Left lung (tissue), 10 donors: ENCODE results near the gene NAV2. TPM values are rescaled to one million over a fixed set of nuclear protein-coding genes. Genes with fewer than 3 reads are reported as not detected.
A peak's percentile ranks its signal among the peaks of the same experiment; 100 is the strongest.

ENCODE experiments used
- ATAC-seq: fragments of 200-7000 bp; cut with Tn5 transposase; one replicate; pipeline ENCODE4 v1.9.1; 2020; ENCODE audit warnings: moderate library complexity
- DNase-seq, 4 donors: peaks; one replicate each; pipeline ENCODE4 v3.0.0-alpha.2; 2013 to 2020
- H3K27ac ChIP-seq, 2 donors: fragments of 200-600 bp; sonication (generic) in 1 of 2; one replicate each; pipeline versions ENCODE4 v1.5.0 to v1.8.0; 2020 to 2021
- H3K27me3 ChIP-seq, 2 donors: fragments of 200-600 bp; sonication (generic) in 1 of 2; one replicate each; pipeline versions ENCODE4 v1.5.0 to v1.8.0; 2020 to 2021
- H3K36me3 ChIP-seq, 2 donors: fragments of 200-600 bp; sonication (generic) in 1 of 2; one replicate each; pipeline versions ENCODE4 v1.5.0 to v1.8.0; 2020 to 2021
- H3K4me1 ChIP-seq, 2 donors: fragments of 200-600 bp; one replicate each; pipeline ENCODE4 v1.8.0; 2021
- H3K4me3 ChIP-seq, 2 donors: fragments of 200-600 bp; sonication (generic) in 1 of 2; one replicate each; pipeline versions ENCODE4 v1.5.0 to v1.8.0; 2020 to 2021; ENCODE audit warnings: mild to moderate bottlenecking in 1 of 2
- H3K9me3 ChIP-seq, 2 donors: fragments of 200-600 bp; sonication (generic) in 1 of 2; one replicate each; pipeline versions ENCODE4 v1.5.0 to v1.8.0; 2020 to 2021
- intact Hi-C, 2 donors: fragments of 100-400 bp; cut with DNase I; formaldehyde crosslinking; loops; one replicate each; pipeline versions ENCODE4 v1.11.2 to v1.14.2; 2022
- polyA plus RNA-seq, 6 donors: library from polyadenylated mRNA; unstranded; fragments of 120-200 nt; gene quantifications; one replicate each; pipeline ENCODE4 v1.2.1, GENCODE V29; 2013; ENCODE audit not compliant: insufficient read length in 6 of 6
- total RNA-seq, 2 donors: library from RNA; stranded (reverse); fragmentation: NEBNext Ultra II Directional; extraction: Animal tissue kit (Norgen Biotek cat#: 25700); gene quantifications; one replicate each; pipeline ENCODE4 v1.2.1, GENCODE V29; 2021
- TF ChIP-seq, protein P1 (sequence below), 2 donors: fragments of 200-600 bp; sonication (generic) in 1 of 2; IDR thresholded peaks; one replicate each; pipeline versions ENCODE4 v1.5.0 to v1.8.0; 2021; ENCODE audit warnings: antibody characterized with exemption in 2 of 2
- donor health status: DM: no; HTN: yes; CAD: no.
- donor health status: DM: no; HTN: no; CAD: no.

Gene NAV2
- total and polyA plus RNA-seq, 8 donors: 18.0 to 59.9 (median 23.1) TPM

- no peaks in the 10 kb centered on the region for H3K9me3 ChIP-seq
- H3K4me3 ChIP-seq: no peak overlapping the region
- ATAC-seq (no peak), DNase-seq (no peak)
- no peaks in the 10 kb centered on the region for H3K27me3 ChIP-seq
- intact Hi-C loops: no loop called here
- peaks cover 0 to 12% of the 10 kb centered on the region in 2 donors for H3K4me1 ChIP-seq
- TF ChIP-seq, protein P1, sequence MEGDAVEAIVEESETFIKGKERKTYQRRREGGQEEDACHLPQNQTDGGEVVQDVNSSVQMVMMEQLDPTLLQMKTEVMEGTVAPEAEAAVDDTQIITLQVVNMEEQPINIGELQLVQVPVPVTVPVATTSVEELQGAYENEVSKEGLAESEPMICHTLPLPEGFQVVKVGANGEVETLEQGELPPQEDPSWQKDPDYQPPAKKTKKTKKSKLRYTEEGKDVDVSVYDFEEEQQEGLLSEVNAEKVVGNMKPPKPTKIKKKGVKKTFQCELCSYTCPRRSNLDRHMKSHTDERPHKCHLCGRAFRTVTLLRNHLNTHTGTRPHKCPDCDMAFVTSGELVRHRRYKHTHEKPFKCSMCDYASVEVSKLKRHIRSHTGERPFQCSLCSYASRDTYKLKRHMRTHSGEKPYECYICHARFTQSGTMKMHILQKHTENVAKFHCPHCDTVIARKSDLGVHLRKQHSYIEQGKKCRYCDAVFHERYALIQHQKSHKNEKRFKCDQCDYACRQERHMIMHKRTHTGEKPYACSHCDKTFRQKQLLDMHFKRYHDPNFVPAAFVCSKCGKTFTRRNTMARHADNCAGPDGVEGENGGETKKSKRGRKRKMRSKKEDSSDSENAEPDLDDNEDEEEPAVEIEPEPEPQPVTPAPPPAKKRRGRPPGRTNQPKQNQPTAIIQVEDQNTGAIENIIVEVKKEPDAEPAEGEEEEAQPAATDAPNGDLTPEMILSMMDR (IDR thresholded peaks at IDR 0.05): no peak
- no peak overlapping the region for H3K27ac ChIP-seq
- peaks cover 0 to 27% of the 10 kb centered on the region in 2 donors for H3K36me3 ChIP-seq
Measured at GRCh38 chr11:20088397-20089225, 376.0 kb downstream of the NAV2 start.

- TF ChIP-seq, protein P1 (IDR thresholded peaks at IDR 0.05): no peak
- H3K9me3 ChIP-seq: no peaks in the 10 kb centered on the region
- H3K36me3 ChIP-seq: peaks cover 0 to 24% of the 10 kb centered on the region in 2 donors
- DNase-seq (no peak), ATAC-seq (no peak)
- H3K4me3 ChIP-seq: no peak overlapping the region
- no peak overlapping the region for H3K27ac ChIP-seq
- H3K4me1 ChIP-seq: peaks cover 0 to 12% of the 10 kb centered on the region in 2 donors
- intact Hi-C loops: no loop called here
- H3K27me3 ChIP-seq: no peaks in the 10 kb centered on the region
Measured at GRCh38 chr11:20089367-20089766, 376.7 kb downstream of the NAV2 start.

DNA sequence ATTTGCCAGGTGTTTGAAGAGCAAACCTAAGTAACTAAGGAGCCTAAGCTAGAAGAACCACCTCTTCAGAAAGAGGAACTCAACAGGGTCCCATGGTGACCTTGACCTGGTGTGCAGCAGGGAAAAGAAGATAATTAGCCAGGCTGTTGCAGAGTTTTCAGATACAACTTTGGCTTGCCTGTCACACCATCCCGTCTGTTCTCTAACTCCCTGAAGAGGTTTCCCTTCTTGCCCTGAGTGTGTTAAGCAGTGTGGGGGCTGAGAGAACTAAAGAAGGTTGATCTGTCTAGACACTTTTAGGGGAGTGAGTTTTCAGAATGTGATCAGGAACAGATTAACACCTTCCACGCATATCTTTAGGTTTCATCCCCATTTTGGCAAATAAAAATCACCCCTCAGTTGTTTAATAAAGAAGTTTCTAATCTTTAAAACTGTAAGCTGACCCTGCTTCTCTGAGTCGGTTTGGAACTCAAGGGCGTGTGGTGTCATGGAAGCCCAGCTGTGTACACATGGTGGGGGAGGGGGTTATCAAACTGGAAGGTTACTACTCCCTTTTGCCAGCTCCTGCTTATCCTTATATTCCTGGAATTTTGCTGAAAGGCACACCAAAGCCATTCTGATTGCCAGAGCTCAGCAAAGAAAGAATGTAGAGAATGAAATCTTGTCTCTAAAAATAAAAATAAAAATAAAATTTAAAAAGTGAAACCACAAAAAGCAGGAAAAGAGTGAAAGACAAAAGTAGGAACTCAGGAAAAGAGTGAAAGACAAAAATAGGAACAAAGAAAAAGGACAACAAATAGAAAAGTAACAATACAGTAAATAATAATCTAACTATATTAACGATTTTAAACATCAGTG lies 377.4 kb downstream of the NAV2 start:
- TF ChIP-seq, protein P1 (IDR thresholded peaks at IDR 0.05): no peak
- Histone ChIP-seq H3K4me1 (peaks cover 0 to 12% of the 10 kb centered on the region in 2 donors), H3K36me3 (peaks cover 0 to 18% of the 10 kb centered on the region in 2 donors), H3K4me3 (no peak overlapping the region), H3K27ac (no peak overlapping the region), H3K27me3 (no peaks in the 10 kb centered on the region), H3K9me3 (no peaks in the 10 kb centered on the region)
- intact Hi-C loops: no loop called here
- ATAC-seq (peak; percentile 42), DNase-seq (peak in 1 of 4 donors; percentile 30)

DNA sequence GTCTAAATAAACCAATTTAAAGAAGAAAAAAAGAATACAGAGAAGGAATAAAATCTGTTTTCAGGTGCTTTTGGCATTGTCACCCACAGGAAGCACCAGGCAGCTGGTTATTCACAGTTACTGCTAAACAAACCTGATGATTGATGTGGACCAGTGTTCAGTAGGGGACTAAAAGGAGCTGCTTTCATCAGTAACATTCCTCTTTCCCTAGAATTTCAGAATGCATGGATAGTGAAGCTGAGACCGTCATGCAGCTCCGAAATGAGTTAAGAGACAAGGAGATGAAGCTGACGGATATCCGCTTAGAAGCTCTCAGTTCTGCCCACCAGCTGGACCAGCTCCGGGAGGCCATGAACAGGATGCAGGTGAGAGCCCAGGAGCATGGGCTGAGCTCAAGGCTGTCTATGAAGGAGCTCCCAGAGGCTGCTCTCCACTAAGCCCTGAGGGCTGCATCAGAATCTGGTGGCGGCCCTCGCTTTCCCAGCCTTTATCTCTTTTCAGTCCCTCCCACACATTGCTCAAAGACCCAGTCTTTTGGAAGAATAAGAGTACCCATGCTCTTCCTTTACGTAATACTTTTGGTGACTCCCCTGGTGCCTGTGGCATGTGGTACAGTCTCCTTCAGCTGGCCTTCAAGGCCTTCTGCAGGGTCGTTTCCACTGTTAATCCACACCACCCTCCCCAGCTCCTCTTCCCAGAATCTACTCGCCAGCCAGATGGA lies 378.2 kb downstream of the NAV2 start:
- no peak for DNase-seq
- Histone ChIP-seq H3K4me1 (peaks cover 0 to 12% of the 10 kb centered on the region in 2 donors), H3K27ac (no peak overlapping the region), H3K9me3 (no peaks in the 10 kb centered on the region), H3K36me3 (peaks cover 0 to 24% of the 10 kb centered on the region in 2 donors), H3K4me3 (no peak overlapping the region), H3K27me3 (no peaks in the 10 kb centered on the region)
- intact Hi-C loops: no loop called here
- TF ChIP-seq, protein P1 (IDR thresholded peaks at IDR 0.05): no peak
- ATAC-seq: no peak
